Measurements from ENCODE around the gene MXRA8.
"Not testable (repeated sequence)": the region's sequence is repeated elsewhere in the genome, so short reads cannot be mapped to it uniquely, and the experiment has no call there.

Gene MXRA8, protein sequence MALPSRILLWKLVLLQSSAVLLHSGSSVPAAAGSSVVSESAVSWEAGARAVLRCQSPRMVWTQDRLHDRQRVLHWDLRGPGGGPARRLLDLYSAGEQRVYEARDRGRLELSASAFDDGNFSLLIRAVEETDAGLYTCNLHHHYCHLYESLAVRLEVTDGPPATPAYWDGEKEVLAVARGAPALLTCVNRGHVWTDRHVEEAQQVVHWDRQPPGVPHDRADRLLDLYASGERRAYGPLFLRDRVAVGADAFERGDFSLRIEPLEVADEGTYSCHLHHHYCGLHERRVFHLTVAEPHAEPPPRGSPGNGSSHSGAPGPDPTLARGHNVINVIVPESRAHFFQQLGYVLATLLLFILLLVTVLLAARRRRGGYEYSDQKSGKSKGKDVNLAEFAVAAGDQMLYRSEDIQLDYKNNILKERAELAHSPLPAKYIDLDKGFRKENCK

DNA sequence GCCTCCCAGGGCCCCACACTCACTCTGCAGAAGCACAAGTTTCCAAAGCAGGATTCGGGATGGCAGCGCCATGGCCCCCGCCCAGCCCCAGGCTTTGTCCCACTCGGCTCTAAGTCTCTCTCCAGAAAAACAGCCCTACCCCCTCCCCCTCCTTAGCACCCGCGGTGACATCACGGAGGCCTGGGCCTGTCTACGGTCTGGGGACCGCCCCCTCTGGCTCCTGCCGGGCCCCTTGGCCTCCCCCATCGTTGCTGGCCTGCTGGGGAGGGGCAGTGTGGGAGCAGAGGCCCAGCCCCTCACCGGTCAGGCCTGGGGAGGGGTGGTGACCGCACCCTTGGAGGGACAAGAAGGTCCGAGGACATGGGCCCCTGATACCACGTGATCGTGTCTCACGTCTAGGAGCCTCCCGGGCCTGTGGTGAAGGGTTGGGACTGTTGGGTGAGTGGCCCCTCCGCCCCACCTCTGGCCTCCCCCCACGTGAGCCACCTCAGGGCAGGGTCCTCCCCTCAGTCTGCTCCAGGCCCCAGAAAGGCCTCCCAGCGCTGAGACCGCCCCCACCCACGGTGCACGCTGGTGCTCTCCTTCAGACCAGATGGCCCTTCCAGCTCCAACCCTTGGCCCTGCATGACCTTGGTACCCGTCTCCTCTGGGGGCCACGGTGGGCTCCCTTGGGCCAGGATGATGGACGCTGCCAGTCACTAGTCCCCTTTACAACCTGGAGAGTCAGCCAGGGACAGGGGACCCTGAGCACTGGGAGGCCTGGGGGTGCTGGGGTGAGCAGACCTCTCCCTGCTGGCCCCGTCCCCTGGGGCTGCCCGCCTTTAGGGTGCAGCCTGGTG, at the start of gene MXRA8:
Gene MXRA8, minus strand, starts transcription at position 123 of the 839 bp plus-strand sequence. Its CDS starts 51 bp downstream, at position 72.
- DNase-seq: peak; percentile 90

DNA sequence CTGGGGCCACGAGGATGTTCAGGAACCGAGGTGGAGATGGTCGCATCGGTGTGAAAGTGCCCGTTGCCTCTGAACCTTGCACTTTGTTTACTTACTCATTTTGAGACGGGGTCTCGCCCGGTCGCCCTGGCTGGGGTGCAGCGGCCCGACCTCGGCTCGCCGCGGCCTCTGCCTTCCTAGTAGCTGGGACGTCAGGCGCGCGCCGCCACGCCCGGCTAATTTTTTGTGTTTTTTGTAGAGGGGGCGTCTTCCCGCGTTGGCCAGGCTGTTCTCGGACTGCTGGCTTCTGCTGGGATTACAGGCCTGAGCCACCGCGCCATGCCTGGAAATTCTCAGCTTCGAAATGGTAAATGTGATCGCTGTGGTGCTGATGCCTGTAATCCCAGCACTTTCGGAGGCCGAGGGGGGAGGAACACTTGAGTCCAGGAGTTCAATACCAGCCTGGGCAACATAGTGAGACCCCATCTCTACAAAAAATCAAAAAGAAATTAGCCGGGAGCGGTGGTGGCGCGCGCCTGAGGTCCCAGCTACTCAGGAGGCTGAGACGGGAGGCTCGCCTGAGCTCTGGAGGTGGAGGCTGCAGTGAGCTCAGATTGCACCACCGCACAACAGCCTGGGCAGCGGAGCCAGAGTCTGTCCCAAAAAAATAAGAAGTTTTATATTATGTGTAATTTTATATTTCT, 49.4 kb upstream of the MXRA8 start:
- no peak for DNase-seq

DNA sequence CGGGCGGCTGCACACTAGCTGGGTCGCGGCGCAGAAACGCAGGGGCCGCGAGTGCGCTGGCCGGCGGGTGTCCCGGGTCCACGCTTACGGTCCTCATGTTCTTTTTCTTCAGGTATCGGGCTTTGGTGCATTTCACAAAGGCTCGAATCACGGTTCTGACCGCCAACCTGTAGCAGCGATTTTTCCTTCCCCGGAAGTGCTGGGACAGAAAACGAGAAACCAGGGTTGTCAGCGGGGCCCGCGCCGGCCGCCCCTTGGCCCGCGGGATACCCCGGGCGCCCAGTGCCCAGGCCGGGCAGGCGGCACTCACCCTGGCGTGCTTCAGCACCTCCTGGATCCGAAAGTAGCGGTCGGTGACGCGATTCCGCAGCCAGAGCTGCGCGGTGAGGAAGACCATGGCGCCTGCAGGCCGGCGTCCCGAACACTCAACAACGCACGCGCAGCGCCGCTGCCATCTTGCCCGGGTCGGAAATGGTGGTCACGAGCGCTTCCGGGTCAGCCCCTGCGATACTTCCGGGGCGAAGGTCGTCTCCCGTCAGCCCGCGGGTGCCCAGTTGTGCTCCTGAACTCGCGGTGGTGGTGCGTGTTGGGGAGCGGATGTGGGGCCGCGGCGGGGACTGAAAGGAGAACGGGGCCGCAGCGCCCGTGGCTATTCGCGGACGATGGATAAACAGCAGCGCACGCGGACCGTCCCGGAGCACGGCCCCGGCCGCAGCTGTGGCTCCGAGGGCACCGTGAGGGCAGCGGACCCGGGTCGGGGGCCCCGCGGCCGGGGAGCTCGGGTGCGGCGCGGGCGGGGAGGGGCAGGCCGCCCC, 48.7 kb upstream of the MXRA8 start, which contains the start of gene MRPL20:
Gene MRPL20, minus strand, starts transcription at position 473 of the 815 bp plus-strand sequence. Its CDS starts 76 bp downstream, at position 397.
- peak; percentile 88 for DNase-seq

DNA sequence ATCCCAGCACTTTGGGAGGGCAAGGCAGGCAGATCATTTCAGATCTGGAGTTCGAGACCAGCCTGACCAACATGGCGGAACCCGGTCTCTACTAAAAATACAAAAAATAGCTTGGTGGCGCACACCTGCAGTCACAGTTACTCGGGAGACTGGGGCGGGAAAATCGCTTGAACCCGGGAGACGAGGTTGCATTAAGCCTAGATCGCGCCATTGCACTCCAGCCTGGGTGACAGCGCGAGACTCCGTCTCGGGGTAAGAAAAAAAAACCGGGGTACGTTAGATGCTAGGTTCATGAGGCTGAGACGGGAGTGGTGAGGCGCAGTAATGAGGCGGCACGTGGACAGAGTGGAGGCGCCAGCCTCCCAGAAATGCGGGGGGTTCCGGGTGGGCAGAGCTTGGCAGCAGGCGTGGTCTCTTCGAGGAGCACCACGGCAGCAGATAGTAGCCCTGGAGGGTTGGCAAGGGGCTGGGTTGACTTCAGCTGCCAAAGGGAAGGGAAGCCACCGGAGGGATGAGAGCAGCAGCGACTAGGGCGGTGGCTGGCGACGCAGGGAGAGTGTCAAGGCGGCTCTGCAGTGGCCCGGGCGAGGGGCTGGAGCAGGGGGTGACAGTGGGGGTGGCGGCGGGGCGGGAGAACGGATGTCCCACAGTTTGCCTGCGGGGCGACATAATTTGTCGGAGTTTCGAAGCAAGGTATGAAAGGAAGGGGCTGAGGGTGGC, 47.9 kb upstream of the MXRA8 start:
- DNase-seq: no peak

DNA sequence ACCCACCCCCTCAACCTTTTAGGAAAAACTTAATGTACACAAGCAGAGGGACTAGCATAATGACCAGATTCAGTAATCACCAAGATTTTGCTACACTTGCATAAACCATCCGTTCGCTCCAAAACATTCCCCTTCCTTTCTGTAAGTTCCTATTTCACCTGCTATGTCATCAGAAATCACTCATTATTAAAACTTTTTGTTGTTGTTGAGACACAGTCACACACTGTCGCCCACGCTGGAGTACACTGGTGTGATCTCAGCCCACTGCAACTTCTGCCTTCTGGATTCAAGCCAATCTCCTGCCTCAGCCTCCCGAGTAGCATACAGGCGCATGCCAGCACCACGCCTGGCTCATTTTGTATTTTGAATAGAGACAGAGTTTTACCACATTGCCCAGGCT, 45.3 kb upstream of the MXRA8 start:
- no peak for DNase-seq

DNA sequence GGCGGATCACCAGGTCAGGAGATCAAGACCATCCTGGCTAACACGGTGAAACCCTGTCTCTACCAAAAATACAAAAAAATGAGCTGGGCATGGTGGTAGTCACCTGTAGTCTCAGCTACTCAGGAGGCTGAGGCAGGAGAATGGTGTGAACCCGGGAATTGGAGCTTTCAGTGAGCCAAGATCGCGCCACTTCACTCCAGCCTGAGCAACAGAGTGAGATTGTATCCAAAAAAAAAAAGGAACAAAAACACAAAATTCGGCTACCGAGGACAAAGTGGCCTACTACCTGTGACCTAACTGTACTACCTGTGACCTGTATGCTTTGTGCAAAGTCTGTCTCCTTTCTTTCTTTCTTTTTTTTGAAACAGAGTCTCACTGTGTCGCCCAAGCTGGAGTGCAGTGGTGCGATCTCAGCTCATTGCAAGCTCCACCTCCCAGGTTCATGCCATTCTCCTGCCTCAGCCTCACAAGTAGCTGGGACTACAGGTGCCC, 44.6 kb upstream of the MXRA8 start:
- not testable (repeated sequence) for DNase-seq

DNA sequence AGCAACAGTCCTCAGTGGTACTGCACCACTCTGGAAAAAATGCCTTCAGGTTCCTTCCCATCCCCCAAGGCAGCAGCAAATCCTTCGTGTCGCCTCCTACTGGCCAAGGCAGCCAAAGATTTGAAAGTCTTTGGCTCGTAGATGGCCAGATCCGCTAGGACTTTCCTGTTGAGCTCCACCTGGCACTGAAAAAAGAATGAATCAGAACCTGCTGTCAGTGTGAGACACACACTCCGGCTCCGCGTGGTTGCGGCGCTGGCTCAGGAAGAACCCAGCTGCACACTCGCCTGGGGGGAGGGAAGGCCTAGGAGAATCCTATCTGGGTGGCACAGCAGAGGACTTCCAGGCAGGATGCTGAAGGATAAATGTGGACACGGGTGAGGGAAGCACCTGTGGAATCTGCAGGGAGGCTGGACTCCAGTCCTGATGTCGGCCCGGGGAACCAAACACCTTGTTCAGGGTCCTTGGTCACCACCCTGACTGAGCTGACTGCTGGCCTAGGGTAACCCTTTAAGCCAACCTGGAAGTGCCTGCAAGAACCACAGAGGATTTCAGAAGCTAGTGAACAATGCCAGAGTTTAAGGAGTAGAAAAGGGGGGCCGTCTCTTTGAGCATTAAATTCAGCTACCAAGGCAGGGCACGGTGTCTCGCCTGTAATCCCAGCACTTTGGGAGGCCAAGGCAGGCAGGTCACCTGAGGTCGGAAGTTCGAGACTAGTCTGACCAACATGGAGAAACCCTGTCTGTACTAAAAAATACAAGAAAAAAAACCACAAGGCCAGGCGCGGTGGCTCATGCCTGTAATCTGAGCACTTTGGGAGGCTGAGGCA, 43.9 kb upstream of the MXRA8 start:
- peak; percentile 52 for DNase-seq

DNA sequence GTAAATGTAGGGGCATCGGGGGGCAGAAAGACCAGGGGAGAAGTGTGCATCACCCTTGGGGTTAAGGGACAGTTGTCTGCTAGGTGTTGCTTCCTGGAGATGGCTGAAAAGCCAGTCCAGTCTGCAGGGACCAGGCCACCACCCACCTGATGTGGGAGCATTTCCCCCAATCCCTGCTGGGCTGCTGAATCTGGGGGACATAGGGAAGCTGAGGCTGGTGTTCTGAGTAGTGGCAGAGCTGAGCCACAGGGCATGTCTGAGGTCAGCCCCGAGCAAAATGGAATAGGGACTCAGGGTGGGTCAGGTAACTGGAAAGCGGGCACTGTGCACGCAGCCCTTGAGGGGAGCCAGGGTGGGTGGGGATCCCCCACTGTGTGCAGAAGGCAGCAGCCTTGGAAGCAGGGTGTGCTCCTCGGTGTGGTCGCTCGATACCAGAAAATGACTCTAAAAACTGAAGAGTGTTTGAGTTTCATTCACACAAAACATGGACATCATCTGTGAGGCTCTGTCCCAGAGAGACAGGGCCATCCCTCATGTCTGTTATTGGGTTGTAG, 43.2 kb upstream of the MXRA8 start:
- DNase-seq: no peak

DNA sequence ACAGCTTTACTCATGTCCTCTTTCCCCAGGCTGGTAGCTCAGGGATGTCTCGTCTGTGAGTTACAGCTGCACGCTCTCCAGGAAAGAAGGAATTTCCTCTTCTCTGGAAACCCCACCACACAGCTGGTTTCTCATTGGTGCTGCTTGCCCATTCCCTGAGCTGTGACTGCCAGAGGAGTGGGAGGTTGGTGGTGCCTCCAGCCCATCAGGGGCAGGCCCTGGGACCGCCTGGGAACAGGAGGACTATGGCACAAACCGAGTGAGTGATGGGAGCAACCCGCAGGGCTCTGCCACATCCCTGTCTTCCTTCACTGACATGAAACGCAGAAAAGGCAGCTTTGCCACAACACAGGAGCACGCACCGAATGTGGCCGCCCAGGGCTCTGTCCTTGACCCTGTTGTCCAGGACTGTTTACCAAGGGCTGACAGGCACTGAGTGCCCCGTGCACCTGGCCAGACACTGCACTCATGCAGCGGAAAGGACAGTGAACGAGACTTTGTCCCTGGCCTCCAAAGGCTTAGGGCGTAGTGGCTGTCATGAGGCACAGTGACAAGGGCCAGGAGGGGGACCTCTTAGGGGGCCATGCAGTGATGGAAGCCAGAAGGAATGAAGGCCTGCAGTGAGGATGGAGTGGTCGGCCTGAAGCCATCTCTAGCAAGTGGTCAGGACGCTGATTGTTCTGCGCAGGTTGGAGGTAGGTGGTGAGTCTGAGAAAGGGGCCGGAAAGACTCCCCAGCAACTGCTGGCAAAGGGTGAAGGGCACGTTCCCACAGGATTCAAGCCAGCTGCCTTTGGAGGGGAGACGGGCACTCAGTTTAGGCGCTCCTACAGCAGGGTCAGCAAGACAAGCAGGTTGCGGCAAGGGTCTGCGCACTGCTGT, 42.5 kb upstream of the MXRA8 start:
- DNase-seq: no peak

DNA sequence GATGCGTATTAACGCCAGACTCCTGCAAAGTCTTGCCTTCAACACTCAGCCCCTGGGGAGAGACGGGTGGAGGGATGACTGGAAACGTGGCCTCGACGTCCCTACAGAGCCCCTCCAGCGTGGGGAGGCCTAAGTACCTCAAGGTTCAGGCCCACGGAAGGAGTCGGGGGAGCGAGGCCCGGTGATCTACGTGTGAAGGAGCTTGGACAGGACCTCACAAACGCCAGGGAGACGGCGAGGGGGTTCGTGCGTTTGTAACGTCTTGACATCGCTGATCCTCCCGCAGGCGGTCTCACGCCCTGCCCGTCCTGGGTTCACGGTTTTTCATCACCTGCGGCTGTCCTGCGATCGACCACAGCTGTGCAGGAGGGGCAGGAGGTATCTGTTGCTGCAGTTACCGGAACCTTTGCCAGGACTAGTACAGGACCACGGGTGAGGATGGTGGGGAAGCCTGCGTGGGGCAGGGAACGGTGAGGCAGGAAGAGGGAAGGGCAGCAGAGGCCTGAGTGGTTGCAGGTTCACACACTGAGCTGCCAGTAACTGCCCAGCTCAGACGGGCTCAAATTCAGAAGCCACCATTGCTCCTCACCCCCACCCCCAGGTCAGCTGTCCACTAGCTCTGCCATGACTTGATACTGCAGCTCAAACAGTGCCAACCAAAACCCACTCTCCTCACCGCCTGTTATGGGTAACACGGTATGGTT, 41.7 kb upstream of the MXRA8 start:
- DNase-seq: no peak

DNA sequence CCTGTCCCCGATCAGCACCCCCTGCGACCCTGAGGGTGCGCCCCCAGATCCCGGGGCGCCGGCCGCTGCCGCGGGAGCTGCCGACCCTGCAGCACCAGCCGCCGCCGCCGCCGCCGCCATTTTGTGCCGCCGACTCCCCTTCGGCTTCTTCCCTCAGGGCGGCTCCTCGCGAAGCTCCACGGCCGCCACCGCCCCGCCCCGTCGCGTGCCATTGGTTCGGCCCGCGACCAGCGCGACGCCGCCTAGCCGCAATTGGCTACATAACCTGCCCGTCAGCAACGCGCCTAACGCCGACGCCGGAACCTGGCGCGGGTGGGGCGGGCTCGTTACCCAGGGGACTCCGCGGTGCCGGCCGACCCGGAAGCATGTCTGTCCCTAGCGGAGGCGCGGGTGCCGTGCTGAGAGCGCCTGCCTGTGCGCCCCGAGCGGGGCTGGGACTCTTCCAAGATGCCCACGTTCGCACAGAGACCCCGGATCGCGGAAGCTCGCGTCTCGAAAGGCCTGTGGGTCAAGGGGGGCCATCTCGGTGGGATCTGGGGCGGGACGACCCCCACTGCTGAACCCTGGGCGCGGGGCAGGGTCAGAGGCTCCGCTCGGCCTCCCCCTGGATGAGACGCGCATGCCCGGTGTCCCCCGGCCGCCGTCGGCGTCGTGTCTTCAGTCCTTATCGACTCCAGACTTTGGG, 41.0 kb upstream of the MXRA8 start, which contains the start of gene CCNL2:
Gene CCNL2, minus strand, starts transcription at position 149 of the 685 bp plus-strand sequence. Its CDS starts 29 bp downstream, at position 120.
- DNase-seq: peak; percentile 99

DNA sequence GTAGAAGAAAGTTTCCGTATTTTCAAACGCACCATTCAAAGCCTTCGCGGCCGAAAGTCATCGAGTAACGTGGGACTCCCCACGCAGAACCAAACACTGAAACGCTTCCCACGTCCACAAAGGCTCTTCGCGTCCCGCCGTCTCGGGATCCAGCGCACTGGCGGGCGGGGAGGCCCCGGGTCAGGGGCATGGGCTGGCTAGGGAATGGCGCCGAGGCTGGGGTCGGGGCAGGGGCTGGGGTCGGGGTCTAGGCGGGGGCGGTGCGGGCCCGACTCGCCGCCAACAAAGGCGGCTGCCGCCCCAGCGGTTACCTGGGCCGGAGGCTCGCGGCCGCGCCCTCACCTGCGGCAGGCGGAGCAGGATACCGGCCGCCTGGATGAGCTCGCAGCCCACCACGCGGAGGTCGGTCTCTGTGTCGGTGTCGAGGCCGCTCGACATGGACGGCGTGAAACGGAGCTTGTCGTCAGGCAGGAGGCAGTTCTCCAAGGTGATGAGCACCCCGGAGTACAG, 40.4 kb upstream of the MXRA8 start:
- no peak for DNase-seq

DNA sequence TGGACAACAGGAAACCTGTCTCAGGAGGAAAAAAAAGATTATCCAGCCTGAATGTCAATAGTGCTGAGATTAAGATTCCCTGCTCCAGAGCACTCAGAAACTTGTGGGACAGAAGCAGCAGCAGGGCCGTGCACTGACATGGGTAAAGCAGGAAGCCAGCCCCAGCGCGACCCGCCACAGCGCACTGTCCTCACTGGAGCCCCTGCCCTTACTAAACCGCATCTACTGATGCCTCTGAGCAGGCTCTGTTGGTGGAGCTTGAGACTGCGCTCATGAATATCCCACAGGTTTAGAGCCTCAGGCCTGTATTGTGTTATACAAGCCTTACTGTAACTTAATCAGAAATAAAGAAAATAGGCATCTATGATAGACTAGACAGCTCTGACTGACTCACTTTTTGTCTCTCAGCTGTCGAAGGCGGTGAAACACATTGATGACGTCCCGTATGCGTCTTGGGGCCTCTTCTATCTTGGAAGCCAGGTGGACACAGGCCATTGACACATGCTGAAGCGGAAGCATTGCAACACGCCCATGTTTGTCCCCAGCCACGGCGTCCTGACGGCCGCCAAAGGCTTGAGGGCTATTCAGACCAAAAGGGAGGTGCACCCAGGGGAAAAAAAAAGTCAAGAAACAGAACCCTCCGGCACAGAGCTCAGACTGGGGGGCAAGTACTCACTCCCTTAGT, 39.6 kb upstream of the MXRA8 start:
- DNase-seq: no peak

DNA sequence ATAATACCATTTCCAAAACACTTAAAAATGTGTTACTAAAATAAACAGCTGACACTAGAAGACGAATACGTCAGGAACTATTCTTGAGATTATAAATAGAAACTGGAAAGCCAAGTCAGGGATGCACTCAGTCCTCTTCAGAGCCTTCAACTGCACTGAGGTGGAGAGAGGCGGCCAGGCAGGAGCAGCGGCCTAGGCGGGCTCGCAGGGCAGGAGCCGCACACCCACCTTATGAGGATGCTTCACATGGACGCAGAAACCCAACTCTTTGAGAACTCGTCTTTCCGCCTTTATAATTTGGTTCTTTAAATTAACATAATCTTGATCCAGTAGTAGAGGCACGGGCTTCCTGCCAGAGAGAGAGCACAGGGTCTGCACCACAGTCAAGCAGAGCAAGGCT, 36.8 kb upstream of the MXRA8 start:
- no peak for DNase-seq

DNA sequence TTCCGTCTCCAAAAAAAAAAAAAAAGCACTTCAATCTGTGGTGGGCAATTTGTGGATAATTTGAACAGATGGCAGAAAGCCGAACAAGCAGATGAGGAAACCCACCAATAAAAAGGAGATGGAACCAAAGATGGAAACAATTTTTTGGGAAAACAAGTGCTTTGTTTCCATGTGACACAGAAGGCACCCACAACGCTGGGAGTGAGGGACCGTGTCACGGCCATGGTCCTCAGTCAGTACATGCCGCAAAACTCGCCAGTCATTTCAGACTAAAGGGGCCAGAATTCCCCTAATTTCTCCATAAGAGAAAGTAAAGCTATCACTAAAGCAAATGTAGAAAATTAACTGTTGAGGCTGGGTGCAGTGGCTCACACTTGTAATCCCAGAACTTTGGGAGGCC, 35.8 kb upstream of the MXRA8 start:
- DNase-seq: no peak

DNA sequence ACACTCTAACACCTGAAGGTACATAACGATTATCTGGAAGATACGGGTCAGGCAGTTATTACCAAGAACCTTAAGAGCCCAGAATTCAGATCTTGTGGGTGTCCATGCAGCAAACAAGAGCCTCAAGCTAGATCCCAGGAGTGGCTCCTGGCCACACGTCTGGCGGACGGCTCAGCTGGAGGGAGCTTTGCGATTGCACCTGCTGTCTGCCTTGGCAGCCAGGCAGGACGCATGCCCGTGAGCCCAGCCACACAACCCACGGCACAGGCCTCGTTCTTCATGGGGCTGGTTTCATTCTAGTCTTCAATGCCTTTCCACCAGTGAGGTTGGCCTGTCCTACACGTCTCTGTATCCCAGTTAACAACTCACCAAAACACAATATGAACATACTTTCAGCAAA, 35.1 kb upstream of the MXRA8 start:
- no peak for DNase-seq

DNA sequence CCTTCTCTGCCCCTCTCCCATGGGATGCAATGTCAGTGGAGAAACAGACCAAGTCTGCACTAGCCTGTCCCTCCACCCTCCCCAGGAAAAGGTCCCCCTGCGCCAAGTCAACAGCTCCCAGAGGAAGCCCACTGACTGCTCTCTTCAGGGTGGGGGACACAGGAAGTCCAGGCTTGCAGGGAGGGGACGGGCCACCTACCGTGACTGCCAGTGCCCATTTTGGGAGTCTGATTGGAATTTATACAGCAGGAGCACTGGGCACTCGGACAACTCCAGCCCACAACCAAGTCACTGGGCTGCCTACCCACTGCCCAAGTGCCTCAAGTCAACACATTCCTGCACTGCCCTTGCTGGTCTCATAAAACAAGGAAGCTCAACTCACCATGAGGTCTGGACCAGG, 34.7 kb upstream of the MXRA8 start:
- DNase-seq: no peak
